HEK293 (cell line): ENCODE results near the gene ACOX2.

Experiments used
- CTCF ChIA-PET: fragments of 350-600 bp; formaldehyde crosslinking; extraction: SDS; loops from one replicate; lab custom pipeline; 2021; ENCODE audit warnings: antibody characterized with exemption; lab: Yijun Ruan, JAX
- POLR2A ChIA-PET: fragments of 300-600 bp; formaldehyde crosslinking; extraction: SDS; loops from one replicate; lab custom pipeline; 2020; ENCODE audit warnings: antibody characterized with exemption, inconsistent platforms; lab: Yijun Ruan, JAX
- H3K27ac ChIP-seq: fragments of 200-500 bp; sonication (Bioruptor generic); 2 replicates; pipeline ENCODE4 v1.5.1; 2014; ENCODE audit warnings: low read depth, low read length, control low read depth, inconsistent platforms; ENCODE audit errors: extremely low read depth
- H3K36me3 ChIP-seq, 2 experiments: fragments of 200-500 bp in 1 of 2; sonication (Bioruptor generic) in 1 of 2; 1 replicate in 1 of 2; 2 replicates in 1 of 2; pipeline ENCODE4 v1.5.1; 2014 to 2017; ENCODE audit warnings: inconsistent platforms in 2 of 2, low read length in 2 of 2; ENCODE audit not compliant: control insufficient read depth in 2 of 2, insufficient read depth in 1 of 2
- H3K4me1 ChIP-seq: fragments of 200-500 bp; sonication (Bioruptor generic); 2 replicates; pipeline ENCODE4 v1.5.1; 2014; ENCODE audit warnings: mild to moderate bottlenecking, low read length, inconsistent platforms; ENCODE audit not compliant: control insufficient read depth, insufficient read depth
- H3K4me3 ChIP-seq: 2 replicates; pipeline ENCODE4 v1.5.1; 2011; ENCODE audit warnings: low read depth, mild to moderate bottlenecking, control low read depth, low read length, moderate library complexity
- H3K9me3 ChIP-seq: fragments of 200-500 bp; sonication (Bioruptor generic); 2 replicates; pipeline ENCODE4 v1.5.1; 2014; ENCODE audit warnings: low read depth, low read length, inconsistent platforms; ENCODE audit not compliant: control insufficient read depth, insufficient read depth
- EGR2 ChIP-seq: fragments of 450-650 bp; formaldehyde crosslinking; IDR thresholded peaks from 2 replicates; pipeline ENCODE4 v1.5.1; 2016; ENCODE audit warnings: low read depth, missing biosample characterization, missing genetic modification characterization
- GLIS2 ChIP-seq: fragments of 450-650 bp; formaldehyde crosslinking; IDR thresholded peaks from 2 replicates; pipeline ENCODE4 v1.5.1; 2016; ENCODE audit warnings: missing biosample characterization, missing genetic modification characterization
- KLF10 ChIP-seq: fragments of 450-650 bp; IDR thresholded peaks from 2 replicates; pipeline ENCODE4 v1.5.1; 2018; ENCODE audit warnings: missing biosample characterization, mild to moderate bottlenecking, missing genetic modification characterization
- KLF16 ChIP-seq: fragments of 450-650 bp; formaldehyde crosslinking; IDR thresholded peaks from 2 replicates; pipeline ENCODE4 v1.5.1; 2017; ENCODE audit warnings: missing biosample characterization, missing genetic modification characterization
- MYNN ChIP-seq: fragments of 450-650 bp; formaldehyde crosslinking; IDR thresholded peaks from 2 replicates; pipeline ENCODE4 v1.5.1; 2016; ENCODE audit warnings: missing biosample characterization, missing genetic modification characterization, borderline replicate concordance
- REPIN1 ChIP-seq: fragments of 450-650 bp; formaldehyde crosslinking; IDR thresholded peaks from 2 replicates; pipeline ENCODE4 v1.5.1; 2017; ENCODE audit warnings: missing biosample characterization, missing genetic modification characterization, low read depth
- SALL2 ChIP-seq: fragments of 450-650 bp; formaldehyde crosslinking; IDR thresholded peaks from 2 replicates; pipeline ENCODE4 v1.5.0; 2017; ENCODE audit warnings: missing biosample characterization, mild to moderate bottlenecking, missing genetic modification characterization, borderline replicate concordance
- TRIM28 ChIP-seq: IDR thresholded peaks from 2 replicates; pipeline ENCODE4 v1.6.1; 2011; ENCODE audit warnings: low read length, control low read depth, borderline replicate concordance
- ZBTB17 ChIP-seq: fragments of 450-650 bp; formaldehyde crosslinking; IDR thresholded peaks from 2 replicates; pipeline ENCODE4 v1.5.1; 2016; ENCODE audit warnings: missing biosample characterization, missing genetic modification characterization
- ZBTB21 ChIP-seq: fragments of 450-650 bp; formaldehyde crosslinking; IDR thresholded peaks from 2 replicates; pipeline ENCODE4 v1.5.1; 2017; ENCODE audit warnings: missing biosample characterization, missing genetic modification characterization
- ZFP41 ChIP-seq: fragments of 450-650 bp; formaldehyde crosslinking; IDR thresholded peaks from 2 replicates; pipeline ENCODE4 v1.5.1; 2016; ENCODE audit warnings: missing biosample characterization, missing genetic modification characterization, borderline replicate concordance
- ZNF121 ChIP-seq: fragments of 450-650 bp; formaldehyde crosslinking; IDR thresholded peaks from 2 replicates; pipeline ENCODE4 v1.5.1; 2016; ENCODE audit warnings: missing biosample characterization, missing genetic modification characterization
- ZNF138 ChIP-seq: fragments of 450-650 bp; formaldehyde crosslinking; IDR thresholded peaks from 2 replicates; pipeline ENCODE4 v1.5.1; 2016; ENCODE audit warnings: missing biosample characterization, missing genetic modification characterization, borderline replicate concordance
- ZNF311 ChIP-seq: fragments of 450-650 bp; formaldehyde crosslinking; IDR thresholded peaks from 2 replicates; pipeline ENCODE4 v1.5.1; 2017; ENCODE audit warnings: missing biosample characterization, missing genetic modification characterization, borderline replicate concordance
- ZNF341 ChIP-seq: fragments of 450-650 bp; formaldehyde crosslinking; IDR thresholded peaks from 2 replicates; pipeline ENCODE4; 2016; ENCODE audit warnings: low read depth, missing biosample characterization, missing genetic modification characterization
- ZNF501 ChIP-seq: fragments of 450-650 bp; formaldehyde crosslinking; IDR thresholded peaks from 2 replicates; pipeline ENCODE4 v1.5.1; 2016; ENCODE audit warnings: missing biosample characterization, missing genetic modification characterization
- ZNF521 ChIP-seq: fragments of 450-650 bp; formaldehyde crosslinking; IDR thresholded peaks from 2 replicates; pipeline ENCODE4 v1.5.1; 2017; ENCODE audit warnings: missing biosample characterization, mild to moderate bottlenecking, missing genetic modification characterization
- ZNF544 ChIP-seq: fragments of 450-650 bp; formaldehyde crosslinking; IDR thresholded peaks from 2 replicates; pipeline ENCODE4 v1.5.0; 2017; ENCODE audit warnings: missing biosample characterization, missing genetic modification characterization
- ZNF548 ChIP-seq: fragments of 450-650 bp; formaldehyde crosslinking; IDR thresholded peaks from 2 replicates; pipeline ENCODE4 v1.5.1; 2016; ENCODE audit warnings: missing biosample characterization, missing genetic modification characterization
- ZNF561 ChIP-seq: fragments of 450-650 bp; IDR thresholded peaks from 2 replicates; pipeline ENCODE4 v1.5.1; 2018; ENCODE audit warnings: missing biosample characterization, missing genetic modification characterization, borderline replicate concordance
- ZNF585B ChIP-seq: fragments of 450-650 bp; formaldehyde crosslinking; IDR thresholded peaks from 2 replicates; pipeline ENCODE4 v1.5.1; 2016; ENCODE audit warnings: missing biosample characterization, missing genetic modification characterization
- ZNF664 ChIP-seq: fragments of 450-650 bp; formaldehyde crosslinking; IDR thresholded peaks from 2 replicates; pipeline ENCODE4 v1.5.1; 2016; ENCODE audit warnings: missing biosample characterization, missing genetic modification characterization
- ZNF76 ChIP-seq: fragments of 450-650 bp; formaldehyde crosslinking; IDR thresholded peaks from 2 replicates; pipeline ENCODE4; 2016; ENCODE audit warnings: low read depth, missing biosample characterization, missing genetic modification characterization, borderline replicate concordance
- ZNF792 ChIP-seq: fragments of 450-650 bp; formaldehyde crosslinking; IDR thresholded peaks from 2 replicates; pipeline ENCODE4 v1.5.1; 2016; ENCODE audit warnings: missing biosample characterization, missing genetic modification characterization
- ZNF837 ChIP-seq: fragments of 450-650 bp; formaldehyde crosslinking; IDR thresholded peaks from 2 replicates; pipeline ENCODE4 v1.5.1; 2016; ENCODE audit warnings: missing biosample characterization, missing genetic modification characterization
- ZSCAN4 ChIP-seq: fragments of 450-650 bp; formaldehyde crosslinking; IDR thresholded peaks from 2 replicates; pipeline ENCODE4 v1.5.1; 2017; ENCODE audit warnings: missing biosample characterization, missing genetic modification characterization
- TF ChIP-seq, protein P1 (sequence below): fragments of 450-650 bp; formaldehyde crosslinking; IDR thresholded peaks from 2 replicates; pipeline ENCODE4 v1.5.1; 2016; ENCODE audit warnings: missing biosample characterization, missing genetic modification characterization, low read depth
- TF ChIP-seq, protein P2 (sequence below): fragments of 450-650 bp; formaldehyde crosslinking; IDR thresholded peaks from 2 replicates; pipeline ENCODE4 v1.5.1; 2017; ENCODE audit warnings: missing biosample characterization, mild to moderate bottlenecking, missing genetic modification characterization, moderate library complexity

The ACOX2 gene

GRCh38 chr3:58536501-58537411, at the start of gene ACOX2:
Gene ACOX2 (minus strand): TSS chr3:58537190. CDS start chr3:58535106, 2,084 bp downstream.
- POLR2A ChIA-PET = no interaction called here
- H3K4me3 ChIP-seq = no peak within 1 kb of the TSS
- no peak within 1 kb of the TSS for H3K27ac ChIP-seq
- TF ChIP-seq ZBTB17 (tag by site-specific recombination) (no peak), ZNF521 (tag by site-specific recombination) (no peak), ZNF664 (tag by site-specific recombination) (no peak), GLIS2 (tag by site-specific recombination) (no peak), ZFP41 (tag by site-specific recombination) (no peak), ZNF561 (tag by site-specific recombination) (no peak), ZBTB21 (tag by site-specific recombination) (no peak), TRIM28 (no peak), ZNF311 (tag by site-specific recombination) (no peak)
- no peaks in the 10 kb centered on the region for H3K9me3 ChIP-seq
- CTCF ChIA-PET = interaction anchor here (0.6 to 1.8 kb wide), 3 partner anchors 8 to 227 kb away, joined by 3 to 14 read pairs (median 3); no protein-coding TSS in a partner anchor
- H3K4me1 ChIP-seq = no peaks in the 10 kb centered on the region
- no peaks in the 10 kb centered on the region for H3K36me3 ChIP-seq

GRCh38 chr3:58585994-58586393, 49.0 kb upstream of the ACOX2 start:
- H3K9me3 ChIP-seq = no peaks in the 10 kb centered on the region
- H3K4me3 ChIP-seq = no peak overlapping the region
- POLR2A ChIA-PET = no interaction called here
- TF ChIP-seq REPIN1 (no peak), MYNN (tag by site-specific recombination) (no peak), ZNF341 (tag by site-specific recombination) (no peak), KLF16 (tag by site-specific recombination) (no peak), ZNF548 (tag by site-specific recombination) (no peak), SALL2 (tag by site-specific recombination) (no peak), KLF10 (no peak), ZNF585B (tag by site-specific recombination) (no peak), ZSCAN4 (tag by site-specific recombination) (no peak), ZNF121 (tag by site-specific recombination) (no peak), ZNF544 (tag by site-specific recombination) (no peak), ZNF138 (tag by site-specific recombination) (no peak), ZNF792 (tag by site-specific recombination) (no peak), ZNF76 (tag by site-specific recombination) (no peak), ZNF837 (tag by site-specific recombination) (no peak), ZNF501 (tag by site-specific recombination) (no peak), EGR2 (tag by site-specific recombination) (no peak)
- TF ChIP-seq, protein P1, sequence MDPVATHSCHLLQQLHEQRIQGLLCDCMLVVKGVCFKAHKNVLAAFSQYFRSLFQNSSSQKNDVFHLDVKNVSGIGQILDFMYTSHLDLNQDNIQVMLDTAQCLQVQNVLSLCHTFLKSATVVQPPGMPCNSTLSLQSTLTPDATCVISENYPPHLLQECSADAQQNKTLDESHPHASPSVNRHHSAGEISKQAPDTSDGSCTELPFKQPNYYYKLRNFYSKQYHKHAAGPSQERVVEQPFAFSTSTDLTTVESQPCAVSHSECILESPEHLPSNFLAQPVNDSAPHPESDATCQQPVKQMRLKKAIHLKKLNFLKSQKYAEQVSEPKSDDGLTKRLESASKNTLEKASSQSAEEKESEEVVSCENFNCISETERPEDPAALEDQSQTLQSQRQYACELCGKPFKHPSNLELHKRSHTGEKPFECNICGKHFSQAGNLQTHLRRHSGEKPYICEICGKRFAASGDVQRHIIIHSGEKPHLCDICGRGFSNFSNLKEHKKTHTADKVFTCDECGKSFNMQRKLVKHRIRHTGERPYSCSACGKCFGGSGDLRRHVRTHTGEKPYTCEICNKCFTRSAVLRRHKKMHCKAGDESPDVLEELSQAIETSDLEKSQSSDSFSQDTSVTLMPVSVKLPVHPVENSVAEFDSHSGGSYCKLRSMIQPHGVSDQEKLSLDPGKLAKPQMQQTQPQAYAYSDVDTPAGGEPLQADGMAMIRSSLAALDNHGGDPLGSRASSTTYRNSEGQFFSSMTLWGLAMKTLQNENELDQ (tag by site-specific recombination) = no peak
- TF ChIP-seq, protein P2, sequence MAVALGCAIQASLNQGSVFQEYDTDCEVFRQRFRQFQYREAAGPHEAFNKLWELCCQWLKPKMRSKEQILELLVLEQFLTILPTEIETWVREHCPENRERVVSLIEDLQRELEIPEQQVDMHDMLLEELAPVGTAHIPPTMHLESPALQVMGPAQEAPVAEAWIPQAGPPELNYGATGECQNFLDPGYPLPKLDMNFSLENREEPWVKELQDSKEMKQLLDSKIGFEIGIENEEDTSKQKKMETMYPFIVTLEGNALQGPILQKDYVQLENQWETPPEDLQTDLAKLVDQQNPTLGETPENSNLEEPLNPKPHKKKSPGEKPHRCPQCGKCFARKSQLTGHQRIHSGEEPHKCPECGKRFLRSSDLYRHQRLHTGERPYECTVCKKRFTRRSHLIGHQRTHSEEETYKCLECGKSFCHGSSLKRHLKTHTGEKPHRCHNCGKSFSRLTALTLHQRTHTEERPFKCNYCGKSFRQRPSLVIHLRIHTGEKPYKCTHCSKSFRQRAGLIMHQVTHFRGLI (tag by site-specific recombination) = no peak
- TF ChIP-seq, all 188 proteins: peak for 0
- Histone ChIP-seq H3K36me3 (no peaks in the 10 kb centered on the region), H3K4me1 (0 out of 2 replicates have a peak, but pooled peaks cover 2% of the 10 kb centered on the region), H3K27ac (no peak overlapping the region)
- CTCF ChIA-PET = interaction anchor here (1.4 to 1.9 kb wide), 2 partner anchors 10 to 17 kb away, joined by 8 read pairs; partner anchors contain the start of gene FAM107A
